ENCODE measurements around the gene HES6. TPM values are rescaled to one million over a fixed set of nuclear protein-coding genes. Genes with fewer than 3 reads are reported as not detected.
A peak's percentile ranks its signal among the peaks of the same experiment; 100 is the strongest.

HES6 gene
- total and polyA plus RNA-seq, 2 experiments from 2014 or later: 0.86 to 1.3 TPM

DNA sequence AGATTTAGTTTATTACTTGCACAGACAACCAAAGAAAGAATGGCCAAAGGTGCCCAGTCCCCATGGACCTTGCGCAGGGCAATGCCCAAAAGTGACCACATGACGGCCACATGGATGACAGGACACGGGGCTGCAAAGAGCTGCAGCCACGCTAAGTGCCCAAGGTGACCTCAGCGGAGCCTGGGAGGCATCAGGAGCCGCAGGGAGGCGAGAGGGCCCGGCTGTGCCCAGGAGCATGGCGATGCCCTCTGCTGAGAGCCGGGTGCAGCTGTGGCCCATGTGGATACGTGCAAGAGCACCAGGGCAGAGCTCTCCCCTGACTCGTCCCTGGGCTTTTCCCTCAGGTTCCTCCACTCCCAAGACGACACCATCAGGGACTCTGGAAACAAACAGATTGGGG is 14.7 kb downstream of the HES6 start:
- Histone ChIP-seq H3K27ac (no peak overlapping the region), H3K4me2 (ENCODE audit: unreplicated experiment) (no peak overlapping the region), H2AFZ (no peak overlapping the region), H3K4me3 (no peak overlapping the region), H3K9ac (no peak overlapping the region), H4K20me1 (ENCODE audit: insufficient read depth) (no peaks in the 10 kb centered on the region), H3K9me3 (ENCODE audit: low read depth) (no peaks in the 10 kb centered on the region), H3K27me3 (replicated peaks; ENCODE audit: insufficient read depth) (no peaks in the 10 kb centered on the region; the same call in 1 of the 2 replicates), H3F3A (ENCODE audit: insufficient read depth) (no peaks in the 10 kb centered on the region), H3K9me2 (ENCODE audit: insufficient read depth) (no peaks in the 10 kb centered on the region), H3K79me2 (ENCODE audit: insufficient read depth) (no peaks in the 10 kb centered on the region), H3K4me1 (ENCODE audit: insufficient read depth) (no peaks in the 10 kb centered on the region), H3K36me3 (ENCODE audit: low read depth) (no peaks in the 10 kb centered on the region)
- no peak for DNase-seq
- in situ Hi-C loops (cut with MboI): no loop called here
- no peak for TF ChIP-seq EZH2phosphoT487 (IDR thresholded peaks at IDR 0.05; ENCODE audit: insufficient read depth, low read depth)
- TF ChIP-seq EZH2 (IDR thresholded peaks at IDR 0.05; ENCODE audit: insufficient read depth, poor library complexity, severe bottlenecking): no peak
- 78 to 79% methylated on average over 13 of the region's 13 CpGs for WGBS, 2 experiments (ENCODE audit: low coverage in 1 of 2, low lambda C conversion rate in 2 of 2, missing lambda C conversion rate in 2 of 2)

DNA sequence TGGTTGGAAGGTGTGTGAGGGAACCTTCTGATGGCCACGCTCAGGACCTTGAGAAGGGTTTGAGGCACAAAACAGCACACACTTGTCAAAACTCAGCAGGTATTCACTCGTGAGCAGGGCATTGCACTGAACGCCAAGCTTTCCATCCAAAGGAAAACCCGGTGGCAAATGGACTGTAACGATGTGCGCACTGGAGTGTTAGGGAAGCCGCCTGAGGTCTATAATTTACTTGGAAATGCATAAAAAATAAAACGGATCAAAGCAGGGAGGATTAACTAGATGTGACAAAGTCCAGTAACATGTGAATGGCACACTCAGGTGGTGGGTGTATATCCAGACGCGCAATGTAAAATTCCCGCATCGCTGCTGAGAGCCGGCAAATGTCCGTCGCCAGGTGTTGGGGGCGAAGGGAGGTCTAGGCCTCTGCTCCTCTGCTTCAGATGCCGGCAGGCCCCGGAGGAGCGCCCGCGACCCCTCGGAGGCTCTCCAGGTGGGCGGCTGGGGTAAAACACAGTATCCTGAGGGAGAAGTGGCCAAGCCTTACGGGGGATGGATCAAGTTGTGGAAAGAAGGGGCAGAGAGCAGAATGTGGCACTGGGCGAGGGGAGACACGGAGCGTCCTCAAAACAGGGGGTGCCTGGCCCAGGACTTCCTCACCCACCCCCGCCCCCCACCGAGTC is 15.3 kb downstream of the HES6 start:
- DNase-seq: no peak
- no peak overlapping the region for H3K27ac ChIP-seq
- H3F3A ChIP-seq (ENCODE audit: insufficient read depth): no peaks in the 10 kb centered on the region
- H3K9me3 ChIP-seq (ENCODE audit: low read depth): no peaks in the 10 kb centered on the region
- no peaks in the 10 kb centered on the region for H3K4me1 ChIP-seq (ENCODE audit: insufficient read depth)
- no peaks in the 10 kb centered on the region for H3K9me2 ChIP-seq (ENCODE audit: insufficient read depth)
- in situ Hi-C loops (cut with MboI): no loop called here
- H3K9ac ChIP-seq: no peak overlapping the region
- TF ChIP-seq EZH2phosphoT487 (IDR thresholded peaks at IDR 0.05; ENCODE audit: insufficient read depth, low read depth) (no peak), EZH2 (IDR thresholded peaks at IDR 0.05; ENCODE audit: insufficient read depth, poor library complexity, severe bottlenecking) (no peak)
- H3K36me3 ChIP-seq (ENCODE audit: low read depth): no peaks in the 10 kb centered on the region
- 81 to 82% methylated on average over 25 to 29 of the region's 29 CpGs for WGBS, 2 experiments (ENCODE audit: low coverage in 1 of 2, low lambda C conversion rate in 2 of 2, missing lambda C conversion rate in 2 of 2)
- no peaks in the 10 kb centered on the region; the same call in 1 of the 2 replicates for H3K27me3 ChIP-seq (replicated peaks; ENCODE audit: insufficient read depth)
- H3K4me2 ChIP-seq (ENCODE audit: unreplicated experiment): no peak overlapping the region
- H2AFZ ChIP-seq: no peak overlapping the region
- no peaks in the 10 kb centered on the region for H3K79me2 ChIP-seq (ENCODE audit: insufficient read depth)
- H3K4me3 ChIP-seq: no peak overlapping the region
- no peaks in the 10 kb centered on the region for H4K20me1 ChIP-seq (ENCODE audit: insufficient read depth)

DNA sequence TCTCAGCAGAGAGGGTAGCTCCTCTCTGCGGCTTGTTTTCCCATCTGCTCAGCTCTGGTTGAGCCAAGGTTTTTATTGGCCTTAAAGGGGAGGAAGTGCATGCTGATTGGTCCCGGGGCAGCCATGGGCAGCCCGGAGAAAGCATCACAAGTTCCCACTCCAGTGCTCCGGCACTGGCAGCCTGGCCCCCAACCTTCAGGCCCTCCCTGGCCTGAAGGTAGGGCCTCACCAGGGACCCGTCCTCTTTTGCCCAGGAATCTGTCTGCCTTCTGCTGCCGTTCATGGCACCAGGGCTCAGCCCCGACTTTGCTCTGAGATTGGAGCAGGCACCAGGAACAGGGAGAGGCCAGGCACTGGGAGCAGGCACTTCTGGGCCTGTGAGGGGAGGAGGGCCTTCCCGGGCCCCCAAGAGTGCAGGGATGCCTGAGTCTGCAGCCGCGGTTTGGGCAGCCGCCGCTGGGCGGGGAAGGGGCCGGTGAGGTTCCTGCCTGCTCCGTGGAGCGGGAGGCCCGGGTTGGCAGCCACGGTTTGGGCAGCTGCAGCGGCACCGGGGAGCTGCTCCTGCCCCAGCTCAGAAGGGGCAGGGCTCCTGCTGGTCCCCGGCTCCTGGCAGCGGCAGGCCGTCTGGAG is 18.8 kb downstream of the HES6 start:
- no peak overlapping the region for H3K27ac ChIP-seq
- H3F3A ChIP-seq (ENCODE audit: insufficient read depth): no peaks in the 10 kb centered on the region
- H3K9me3 ChIP-seq (ENCODE audit: low read depth): no peaks in the 10 kb centered on the region
- no peaks in the 10 kb centered on the region for H3K79me2 ChIP-seq (ENCODE audit: insufficient read depth)
- in situ Hi-C loops (cut with MboI): no loop called here
- no peak overlapping the region for H3K4me3 ChIP-seq
- peak overlapping the region; percentile 53; the same call in 1 of the 2 replicates for H2AFZ ChIP-seq
- no peak overlapping the region for H3K9ac ChIP-seq
- H3K4me2 ChIP-seq (ENCODE audit: unreplicated experiment): no peak overlapping the region
- no peaks in the 10 kb centered on the region for H3K4me1 ChIP-seq (ENCODE audit: insufficient read depth)
- 68% methylated on average over 16 to 21 of the region's 23 CpGs for WGBS, 2 experiments (ENCODE audit: low coverage in 1 of 2, low lambda C conversion rate in 2 of 2, missing lambda C conversion rate in 2 of 2)
- H3K27me3 ChIP-seq (replicated peaks; ENCODE audit: insufficient read depth): no peaks in the 10 kb centered on the region; the same call in 1 of the 2 replicates
- no peaks in the 10 kb centered on the region for H3K36me3 ChIP-seq (ENCODE audit: low read depth)
- H4K20me1 ChIP-seq (ENCODE audit: insufficient read depth): no peaks in the 10 kb centered on the region
- no peaks in the 10 kb centered on the region for H3K9me2 ChIP-seq (ENCODE audit: insufficient read depth)
- TF ChIP-seq EZH2 (IDR thresholded peaks at IDR 0.05; ENCODE audit: insufficient read depth, poor library complexity, severe bottlenecking) (no peak), EZH2phosphoT487 (IDR thresholded peaks at IDR 0.05; ENCODE audit: insufficient read depth, low read depth) (no peak)
- DNase-seq: no peak

DNA sequence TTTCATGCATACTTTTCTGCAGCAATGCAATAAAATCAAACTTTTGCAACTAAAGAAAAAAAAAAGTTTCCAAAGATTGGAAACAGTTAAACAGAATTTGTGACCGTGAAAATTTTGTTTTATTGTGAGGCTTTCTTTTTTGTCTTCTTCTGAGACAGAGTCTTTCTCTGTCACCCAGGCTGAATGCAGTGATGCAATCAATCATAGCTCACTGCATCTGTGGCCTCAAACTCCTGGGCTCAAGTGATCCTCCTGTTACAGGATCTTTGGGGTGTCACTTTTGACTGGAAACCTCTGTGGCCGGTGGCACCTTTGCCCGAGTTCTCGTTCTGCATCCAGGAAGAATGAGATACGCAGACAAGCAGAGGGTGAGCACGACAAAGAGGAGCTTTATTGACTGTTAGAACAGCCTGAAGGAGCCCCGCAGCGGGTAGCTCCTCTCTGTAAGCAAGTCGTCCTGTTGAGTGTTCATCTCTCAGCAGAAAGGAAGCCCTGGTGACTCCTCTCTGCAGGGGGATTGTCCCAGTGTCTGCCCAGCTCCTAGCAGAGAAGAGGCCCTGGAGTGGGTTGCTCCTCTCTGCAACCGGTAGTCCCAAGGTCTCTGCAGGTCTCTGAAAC is 19.5 kb downstream of the HES6 start:
- Histone ChIP-seq H4K20me1 (ENCODE audit: insufficient read depth) (no peaks in the 10 kb centered on the region), H3K36me3 (ENCODE audit: low read depth) (no peaks in the 10 kb centered on the region), H3K4me1 (ENCODE audit: insufficient read depth) (no peaks in the 10 kb centered on the region), H3K9me3 (ENCODE audit: low read depth) (no peaks in the 10 kb centered on the region), H3K9ac (no peak overlapping the region), H3K79me2 (ENCODE audit: insufficient read depth) (no peaks in the 10 kb centered on the region), H3K27me3 (replicated peaks; ENCODE audit: insufficient read depth) (no peaks in the 10 kb centered on the region; the same call in 1 of the 2 replicates), H3K4me2 (ENCODE audit: unreplicated experiment) (no peak overlapping the region), H2AFZ (peak overlapping the region; percentile 53; the same call in 1 of the 2 replicates), H3K4me3 (no peak overlapping the region), H3F3A (ENCODE audit: insufficient read depth) (no peaks in the 10 kb centered on the region), H3K9me2 (ENCODE audit: insufficient read depth) (no peaks in the 10 kb centered on the region), H3K27ac (no peak overlapping the region)
- WGBS, 2 experiments (ENCODE audit: low coverage in 1 of 2, low lambda C conversion rate in 2 of 2, missing lambda C conversion rate in 2 of 2): 75 to 77% methylated on average over 10 of the region's 10 CpGs
- TF ChIP-seq EZH2 (IDR thresholded peaks at IDR 0.05; ENCODE audit: insufficient read depth, poor library complexity, severe bottlenecking) (no peak), EZH2phosphoT487 (IDR thresholded peaks at IDR 0.05; ENCODE audit: insufficient read depth, low read depth) (no peak)
- DNase-seq: no peak
- in situ Hi-C loops (cut with MboI): no loop called here
